ENCODE data around the gene PKMYT1. TPM values are rescaled to one million over a fixed set of nuclear protein-coding genes. Genes with fewer than 3 reads are reported as not detected.

The PKMYT1 gene
- polyA plus RNA-seq, 2 of the 4 experiments (the other 2 are of a cell fraction) = 10.5 to 50.5 TPM

GRCh38 chr16:2996298-2996697 lies 16.1 kb upstream of the PKMYT1 start:
- ChIA-PET CTCF (interaction anchor here (0.7 to 1.8 kb wide), 5 partner anchors 12 to 91 kb away, joined by 3 to 5 read pairs (median 4); no protein-coding TSS in a partner anchor), POLR2A (no interaction called here)
- Histone ChIP-seq H3K4me1 (peaks cover 7% of the 10 kb centered on the region; the same call in 2 of the 3 replicates), H3K4me2 (no peak overlapping the region), H3K9me3 (no peaks in the 10 kb centered on the region), H3K4me3 (no peak overlapping the region), H3K27ac (no peak overlapping the region)
- no peak for DNase-seq (ENCODE audit: low read depth in 1 of 2, low spot score in 1 of 2)
- TF ChIP-seq HES2 (IDR thresholded peaks at IDR 0.05) (no peak), RCOR1 (IDR thresholded peaks at IDR 0.05; ENCODE audit: low read depth, low read length) (no peak), KDM5A (IDR thresholded peaks at IDR 0.05) (no peak), E2F6 (IDR thresholded peaks at IDR 0.05; ENCODE audit: borderline replicate concordance, low read depth) (no peak), TP53 (CRISPR knock-in tag; IDR thresholded peaks at IDR 0.05) (no peak), ELK1 (IDR thresholded peaks at IDR 0.05; ENCODE audit: low read depth, low read length) (no peak), MAFK (IDR thresholded peaks at IDR 0.05; ENCODE audit: partially characterized antibody) (no peak), PHF8 (IDR thresholded peaks at IDR 0.05; ENCODE audit: borderline replicate concordance, low read depth) (no peak), POLR2AphosphoS2 (conservative IDR thresholded peaks at IDR 0.05; ENCODE audit: low read length) (no peak), HDAC2 (IDR thresholded peaks at IDR 0.05) (no peak), RNF2 (IDR thresholded peaks at IDR 0.05; ENCODE audit: borderline replicate concordance, low read depth) (no peak), EHMT2 (IDR thresholded peaks at IDR 0.05; ENCODE audit: low read depth) (no peak), NPAS2 (CRISPR knock-in tag; IDR thresholded peaks at IDR 0.05; ENCODE audit: borderline replicate concordance) (no peak), EP300 (IDR thresholded peaks at IDR 0.05) (no peak), MAZ (IDR thresholded peaks at IDR 0.05; ENCODE audit: borderline replicate concordance, low read depth, low read length) (no peak), BCL3 (IDR thresholded peaks at IDR 0.05) (no peak), GATA3 (IDR thresholded peaks at IDR 0.05; ENCODE audit: borderline replicate concordance) (no peak), CHD2 (IDR thresholded peaks at IDR 0.05; ENCODE audit: low read length, partially characterized antibody) (no peak)
- FAIRE-seq = no peak
- no peak for ATAC-seq
- 96% methylated on average over 4 of the region's 13 CpGs for WGBS (ENCODE audit: missing lambda C conversion rate)

- Histone ChIP-seq H3K27ac (no peak overlapping the region), H3K4me1 (peaks cover 3% of the 10 kb centered on the region; the same call in 1 of the 3 replicates), H3K9me3 (no peaks in the 10 kb centered on the region), H3K4me2 (no peak overlapping the region), H3K4me3 (no peak overlapping the region)
- WGBS (ENCODE audit: missing lambda C conversion rate) = 93% methylated on average over 14 of the region's 14 CpGs
- POLR2A ChIA-PET = no interaction called here
- ATAC-seq = no peak
- TF ChIP-seq HDAC2 (IDR thresholded peaks at IDR 0.05) (no peak), RARB (CRISPR knock-in tag; IDR thresholded peaks at IDR 0.05) (no peak), USF2 (IDR thresholded peaks at IDR 0.05) (no peak), NPAS2 (CRISPR knock-in tag; IDR thresholded peaks at IDR 0.05; ENCODE audit: borderline replicate concordance) (no peak), TFCP2L1 (CRISPR knock-in tag; IDR thresholded peaks at IDR 0.05) (no peak), BCL3 (IDR thresholded peaks at IDR 0.05) (no peak), CHD4 (IDR thresholded peaks at IDR 0.05; ENCODE audit: borderline replicate concordance) (no peak), NFE2L2 (conservative IDR thresholded peaks at IDR 0.05; ENCODE audit: low read length) (no peak)
- no peak for DNase-seq (ENCODE audit: low read depth in 1 of 2, low spot score in 1 of 2)
- no peak for FAIRE-seq
- CTCF ChIA-PET = interaction anchor here (0.8 to 1.3 kb wide), 5 partner anchors 8 to 55 kb away, joined by 3 to 4 read pairs (median 3); partner anchors contain the start of gene PAQR4
Measured at GRCh38 chr16:2992383-2993081, 12.3 kb upstream of the PKMYT1 start.

Measured in A549 (cell line).